Gastroesophageal sphincter (tissue), 3 donors: ENCODE results near the gene NPFFR1.

Experiments
- CTCF ChIP-seq, 4 experiments: fragments of 200-600 bp in 2 of 4; fragments of 450-650 bp in 2 of 4; sonication (generic) in 1 of 4; IDR thresholded peaks; one replicate each; pipeline ENCODE4 v1.5.1; 2017 to 2019; ENCODE audit warnings: antibody characterized with exemption in 4 of 4, mild to moderate bottlenecking in 2 of 4, moderate library complexity in 2 of 4
- EP300 ChIP-seq: sonication (generic); formaldehyde crosslinking; IDR thresholded peaks from one replicate; pipeline ENCODE4 v1.6.1; 2017; ENCODE audit warnings: antibody characterized with exemption, mild to moderate bottlenecking
- POLR2A ChIP-seq, 2 donors: fragments of 450-650 bp; IDR thresholded peaks; one replicate each; pipeline ENCODE4 v1.6.1; 2017; ENCODE audit warnings: antibody characterized with exemption in 2 of 2, mild to moderate bottlenecking in 2 of 2, moderate library complexity in 1 of 2

DNA sequence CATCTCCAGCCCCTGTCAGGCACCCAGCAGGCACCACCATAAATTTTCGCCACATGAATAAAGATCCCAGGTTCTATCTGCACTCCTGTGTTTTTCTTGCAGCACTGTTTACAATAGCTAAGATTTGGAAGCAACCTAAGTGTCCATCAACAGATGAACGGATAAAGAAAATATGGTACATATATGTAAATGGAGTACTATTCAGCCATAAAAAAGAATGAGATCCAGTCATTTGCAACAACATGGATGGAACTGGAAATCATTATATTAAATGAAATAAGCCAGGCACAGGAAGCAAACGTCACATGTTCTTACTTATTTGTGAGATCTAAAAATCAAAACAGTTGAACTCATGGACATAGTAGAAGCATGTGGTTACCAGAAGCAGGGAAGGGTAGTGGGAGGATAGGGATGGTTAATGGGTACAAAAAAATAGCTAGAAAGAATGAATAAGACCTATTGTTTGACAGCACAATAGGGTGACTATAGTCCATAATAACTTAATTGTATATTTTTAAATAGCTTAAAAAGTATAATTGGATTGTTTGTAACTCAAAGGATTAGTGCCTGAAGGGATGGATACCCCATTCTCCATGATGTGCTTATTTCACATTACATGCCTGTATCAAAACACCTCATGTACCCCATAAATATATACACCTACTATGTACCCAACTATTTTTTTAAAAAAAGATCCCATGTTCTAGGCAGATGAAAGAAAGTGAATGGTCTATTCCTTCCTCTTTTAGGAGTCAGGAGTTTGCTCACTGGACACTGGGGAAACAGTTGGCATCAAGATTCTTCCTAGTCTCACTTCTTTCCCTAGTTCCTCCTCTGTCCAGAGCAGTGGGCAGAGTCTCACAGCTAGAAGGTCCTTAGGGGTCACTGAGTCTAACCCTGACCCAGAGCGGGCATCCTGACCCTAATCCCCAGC is 1.0 kb upstream of the NPFFR1 start:
- no peak for TF ChIP-seq EP300
- TF ChIP-seq CTCF (IDR thresholded peaks at IDR 0.05), result no peak
- TF ChIP-seq POLR2A (IDR thresholded peaks at IDR 0.05), result no peak
